K562 (cell line): Measurements from ENCODE around the gene KMT2C. TPM values are rescaled to one million over a fixed set of nuclear protein-coding genes. Genes with fewer than 3 reads are reported as not detected.

Experiments used
- AFF1 ChIP-seq, 2 experiments: fragments of 450-650 bp; IDR thresholded peaks; 2 replicates each; pipeline ENCODE4 v1.6.1; 2018; ENCODE audit warnings: mild to moderate bottlenecking in 2 of 2, low read depth in 1 of 2; ENCODE audit not compliant: partially characterized antibody in 2 of 2
- ATF6 ChIP-seq: sonication (generic); formaldehyde crosslinking; IDR thresholded peaks from 2 replicates; pipeline ENCODE4 v1.4.0; 2020; ENCODE audit warnings: mild to moderate bottlenecking, missing genetic modification reagents
- ATF7 ChIP-seq: fragments of 450-650 bp; IDR thresholded peaks from 2 replicates; pipeline ENCODE4 v1.7.1; 2014; ENCODE audit warnings: mild to moderate bottlenecking, moderate library complexity
- CHD1 ChIP-seq: fragments of 200-600 bp; sonication (generic); IDR thresholded peaks from one replicate; pipeline ENCODE4 v1.6.1; 2012; ENCODE audit warnings: mild to moderate bottlenecking, moderate library complexity, low read length, inconsistent platforms
- HNRNPLL ChIP-seq: fragments of 200-400 bp; formaldehyde crosslinking; IDR thresholded peaks from 2 replicates; pipeline ENCODE4 v1.6.1; 2017; ENCODE audit warnings: low read length, low read depth, mild to moderate bottlenecking; ENCODE audit not compliant: poor library complexity, severe bottlenecking
- MAZ ChIP-seq, 2 experiments: fragments of 450-650 bp in 1 of 2; sonication (generic) in 1 of 2; formaldehyde crosslinking; IDR thresholded peaks in 1 of 2; conservative IDR thresholded peaks in 1 of 2; 2 replicates each; pipeline versions ENCODE4 v1.4.0 to v1.5.0; 2020; ENCODE audit warnings: mild to moderate bottlenecking in 1 of 2, missing genetic modification reagents in 1 of 2
- RBBP5 ChIP-seq: fragments of 200-600 bp; sonication (generic); IDR thresholded peaks from 2 replicates; pipeline ENCODE4 v1.6.1; 2012; ENCODE audit warnings: borderline replicate concordance, mild to moderate bottlenecking, low read length, control low read depth, inconsistent platforms; ENCODE audit not compliant: insufficient read depth, poor library complexity, severe bottlenecking
- ZFX ChIP-seq: sonication (generic); formaldehyde crosslinking; IDR thresholded peaks from 2 replicates; pipeline ENCODE4 v1.8.0; 2022; ENCODE audit warnings: mild to moderate bottlenecking, missing genetic modification reagents, moderate library complexity
- ZNF318 ChIP-seq, 2 experiments: fragments of 450-650 bp; IDR thresholded peaks; 2 replicates each; pipeline ENCODE4 v1.6.1; 2016; ENCODE audit warnings: mild to moderate bottlenecking in 2 of 2, borderline replicate concordance in 1 of 2, low read depth in 1 of 2, moderate library complexity in 1 of 2
- polyA plus RNA-seq, 8 experiments: library from polyadenylated mRNA; depleted of rRNA in 4 of 8; stranded (reverse) in 5 of 8; unstranded in 3 of 8; fragments of >200 nt; fragmentation: Nextera tagmentation in 2 of 8; fragmentation: Illumina TruSeq in 1 of 8; extraction: Ambion mirVana in 2 of 8; extraction: Trizol in 1 of 8; gene quantifications; 2 replicates each; pipeline versions ENCODE4 v1.2.1 to v1.2.3, GENCODE V29; 2011 to 2014; ENCODE audit warnings: inconsistent platforms in 1 of 8, missing spikeins in 1 of 8
- total RNA-seq, 7 experiments: library from RNA; depleted of rRNA in 6 of 7; stranded (reverse); fragments of >200 nt in 6 of 7; fragmentation: Illumina TruSeq in 2 of 7; extraction: Trizol in 2 of 7; gene quantifications; 2 replicates each; pipeline versions ENCODE4 v1.2.1 to v1.2.3, GENCODE V29; 2011 to 2021; ENCODE audit warnings: low replicate concordance in 1 of 7

Gene KMT2C
- total and polyA plus RNA-seq, 9 of the 15 experiments (the other 6 are each of a cell fraction or from before 2014, with no cell fraction given): 4.9 to 67.8 (median 27.1) TPM

GRCh38 chr7:152434511-152435383 is 1.1 kb downstream of the KMT2C start (continued):
- TF ChIP-seq AFF1 (IDR thresholded peaks at IDR 0.05; ENCODE audit: low read depth in 1 of 2, partially characterized antibody in 2 of 2): peak in 1 of 2 experiments; percentile 64
- TF ChIP-seq RBBP5: peak; percentile 73
- TF ChIP-seq ATF7: 0 out of 2 replicates have a peak, but pooled peaks have one; percentile 10
- peak; percentile 36 for TF ChIP-seq HNRNPLL
- 0 out of 2 replicates have a peak, but pooled peaks have one; percentile 29 for TF ChIP-seq ATF6 (CRISPR knock-in tag)
- TF ChIP-seq ZFX (CRISPR knock-in tag): peak; percentile 61
- peak in 1 of 2 experiments; percentile 8; a peak in 1 of 4 replicates for TF ChIP-seq MAZ (CRISPR knock-in tag; conservative IDR thresholded peaks at IDR 0.05 in 1 of 2, IDR thresholded peaks at IDR 0.05 in 1 of 2)
- 0 out of 4 replicates have a peak, but pooled peaks of 1 of the 2 experiments have one; percentile 26 for TF ChIP-seq ZNF318 (IDR thresholded peaks at IDR 0.05; ENCODE audit: borderline replicate concordance in 1 of 2, low read depth in 1 of 2)
- TF ChIP-seq CHD1: peak; percentile 65
